Stimulated activated CD8-positive, alpha-beta memory T cell treated with anti-CD3 and anti-CD28 coated beads, Interleukin-4, amount 100 ng/mL, for 48 hours (primary cell): Measurements from ENCODE around the gene SH3D21.
A peak's percentile ranks its signal among the peaks of the same experiment; 100 is the strongest.

Experiments
- DNase-seq: peaks from one replicate; pipeline ENCODE4 v3.0.0-alpha.2; 2020

The SH3D21 gene

DNA sequence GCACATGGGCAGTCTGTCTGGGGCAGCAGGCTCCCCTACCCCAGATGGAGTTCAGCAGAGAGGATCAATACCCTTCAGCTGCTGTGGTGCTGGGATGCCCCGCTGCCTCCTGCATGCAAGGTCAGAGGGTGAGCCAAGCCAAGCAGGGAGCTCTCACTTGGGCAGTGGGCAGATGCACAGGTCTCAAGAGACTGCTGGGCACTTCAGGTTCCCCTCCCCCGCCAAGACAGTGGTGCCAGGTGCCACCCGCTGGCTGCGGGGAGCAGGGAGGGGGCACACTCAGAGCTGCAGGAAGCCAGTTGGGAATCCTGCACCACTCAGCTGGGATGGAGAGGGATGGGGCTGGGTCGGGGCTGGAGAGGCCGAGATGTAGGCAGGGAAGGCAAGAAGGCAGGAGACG is 33.0 kb downstream of the SH3D21 start:
- DNase-seq = no peak

DNA sequence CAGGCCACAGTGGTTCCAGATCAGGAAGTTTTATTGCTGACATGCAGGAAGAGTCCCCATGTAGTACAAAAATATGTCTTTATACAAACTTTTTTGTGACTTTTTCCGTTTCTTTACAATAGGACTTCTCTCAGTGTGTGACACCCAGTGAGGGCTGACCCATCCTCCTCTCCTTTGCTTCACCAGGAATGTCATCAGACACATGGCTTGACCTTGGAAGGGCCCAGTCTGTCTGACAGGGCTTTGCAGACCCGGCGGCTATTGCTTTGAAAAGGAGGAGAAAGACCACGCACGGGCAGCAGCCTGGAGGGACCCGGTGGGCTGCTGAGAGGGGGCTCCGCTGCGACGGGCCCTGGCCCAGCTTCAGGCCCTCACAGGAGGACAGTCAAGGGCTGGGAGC is 33.4 kb downstream of the SH3D21 start:
- DNase-seq = no peak

DNA sequence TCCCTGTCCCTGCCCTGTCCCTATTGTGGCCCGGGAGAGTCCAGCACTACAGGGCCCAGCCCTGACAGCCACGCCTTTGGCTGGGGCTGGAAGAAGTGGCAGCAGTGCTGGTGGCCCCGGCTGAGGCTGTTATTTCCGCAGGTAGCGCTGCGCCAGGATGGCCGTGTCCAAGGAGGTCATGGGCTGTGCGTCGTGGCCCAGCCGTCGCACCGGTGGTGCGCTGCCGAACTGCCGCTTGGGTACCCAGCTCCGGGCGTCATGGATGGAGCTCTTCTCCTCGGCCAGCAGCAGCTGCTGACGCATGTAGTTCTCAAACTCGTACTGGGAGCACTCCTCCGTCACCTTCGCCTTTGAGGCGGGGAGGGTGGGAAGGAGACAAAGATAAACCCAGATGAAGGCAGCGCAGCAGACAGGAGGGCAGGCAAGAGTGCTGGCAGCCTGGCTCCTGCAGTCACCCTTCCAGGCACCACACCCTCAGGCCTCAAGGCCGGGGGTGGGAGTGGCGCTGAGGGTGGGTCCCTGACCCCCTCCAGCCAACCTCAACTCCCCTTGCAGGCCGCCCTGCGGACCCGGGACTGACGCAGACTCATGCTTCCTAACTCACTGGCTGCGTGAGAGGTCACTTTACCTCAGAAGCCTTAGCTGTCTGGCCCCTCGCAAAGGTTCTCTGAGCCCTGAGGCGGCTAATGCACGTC is 35.6 kb downstream of the SH3D21 start:
- no peak for DNase-seq

- peak; percentile 71 for DNase-seq
These were observed 36.4 kb downstream of the SH3D21 start for GRCh38 chr1:36342426-36343185.

- no peak for DNase-seq
These were observed 37.7 kb downstream of the SH3D21 start for GRCh38 chr1:36343651-36344394.

DNA sequence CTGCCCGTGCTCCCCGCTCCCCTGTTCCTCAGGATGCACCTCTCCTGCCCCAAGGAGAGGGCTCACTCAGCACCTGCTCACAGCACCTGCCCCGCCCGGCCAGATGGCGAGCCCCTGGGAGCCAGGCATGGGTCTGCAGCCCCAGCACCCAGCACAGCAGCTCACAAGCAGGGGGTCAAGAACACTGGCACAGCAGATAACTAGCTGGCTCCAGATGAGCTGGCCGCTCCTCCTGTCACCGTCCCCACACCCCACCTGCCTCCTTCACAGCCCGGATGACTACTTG is 38.2 kb downstream of the SH3D21 start:
- no peak for DNase-seq

DNA sequence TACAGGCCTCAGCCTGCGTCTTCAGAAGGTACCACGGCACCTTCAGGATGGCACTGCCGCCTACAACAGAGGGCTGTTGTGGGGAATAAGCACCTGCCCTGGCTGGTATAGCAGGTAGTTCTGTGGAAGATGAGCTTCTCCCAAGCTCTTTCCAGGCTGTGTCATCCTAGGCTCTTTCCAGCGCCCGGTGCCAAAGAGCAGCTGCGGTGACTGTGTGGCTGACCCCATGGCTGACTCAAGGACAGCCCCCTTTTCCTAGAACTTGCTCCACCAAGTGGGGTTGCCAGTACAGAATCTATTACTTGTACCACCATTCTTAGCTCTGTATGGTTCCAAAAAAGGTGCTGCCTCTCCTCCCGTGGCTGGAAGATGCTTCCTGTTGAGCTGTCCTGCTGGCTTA is 39.2 kb downstream of the SH3D21 start:
- no peak for DNase-seq

DNA sequence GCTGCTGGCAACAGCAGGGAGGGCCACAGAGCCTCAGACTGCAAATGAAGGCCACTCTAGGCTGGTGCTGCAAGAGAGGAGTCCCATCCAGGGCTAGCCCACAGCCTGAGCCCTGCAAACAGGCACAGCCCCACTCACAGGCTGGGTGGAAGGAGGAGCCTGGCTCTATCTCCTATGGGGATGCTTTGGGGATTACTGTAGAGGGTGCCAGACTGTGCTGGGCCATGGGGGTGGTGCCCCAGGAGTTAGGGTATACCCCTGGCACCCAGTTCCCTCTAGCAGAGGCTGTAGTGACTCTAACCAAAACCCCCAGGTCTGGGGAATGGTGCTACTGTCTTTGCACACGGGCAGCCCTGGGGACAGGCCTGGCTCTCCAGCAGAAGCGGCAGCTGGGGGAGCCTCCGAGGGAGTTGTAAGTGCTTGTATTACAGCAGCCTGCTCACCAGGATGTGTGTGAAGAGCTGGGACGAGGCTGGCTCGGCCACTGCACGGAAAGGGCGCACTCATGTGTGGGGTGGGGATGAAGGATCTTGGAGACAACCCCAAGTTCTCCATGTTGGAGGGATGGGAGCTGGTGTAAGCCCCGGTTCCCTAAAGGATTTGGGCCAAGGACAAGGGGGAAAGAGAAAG is 40.7 kb downstream of the SH3D21 start:
- DNase-seq = no peak

DNA sequence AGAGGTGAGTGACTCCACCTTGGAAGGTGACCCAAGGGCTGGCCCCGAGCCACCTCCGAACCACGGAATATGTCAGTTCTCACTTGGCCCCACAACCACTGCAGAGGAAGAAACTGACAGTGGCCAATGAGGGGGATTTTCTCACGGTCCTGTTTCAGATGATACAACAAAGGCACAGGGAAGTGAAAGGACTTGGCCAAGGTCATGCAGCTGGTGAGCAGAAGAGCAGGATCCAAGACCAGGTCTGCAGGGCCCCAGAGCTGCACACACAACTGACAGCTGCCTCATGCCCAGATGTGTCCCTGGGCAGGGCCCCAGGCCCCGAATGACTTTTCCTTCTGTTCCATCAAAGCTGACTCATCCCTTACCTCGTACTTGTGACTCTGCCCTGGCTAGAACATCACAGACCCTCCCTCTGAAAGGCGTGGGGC is 43.1 kb downstream of the SH3D21 start:
- no peak for DNase-seq

DNA sequence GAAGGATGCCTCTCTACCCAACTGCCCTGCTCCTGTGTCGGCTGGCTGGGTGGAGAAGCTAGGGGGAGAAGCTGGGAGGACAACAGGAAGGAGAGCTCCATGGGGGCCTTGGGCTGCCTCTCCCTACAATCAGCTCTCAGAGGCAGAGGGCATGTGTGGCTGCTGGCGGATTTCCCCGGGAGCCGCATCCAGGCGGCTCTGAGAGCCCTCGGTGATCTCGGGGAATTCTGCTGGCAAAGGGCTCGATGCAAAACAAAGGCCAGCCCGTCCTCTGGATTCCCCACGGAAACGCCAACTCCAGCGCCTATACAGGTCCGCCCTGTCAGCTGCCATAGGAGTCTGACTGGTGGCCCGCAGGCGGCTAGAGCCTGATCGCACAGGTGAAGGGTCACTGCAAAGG is 43.7 kb downstream of the SH3D21 start:
- no peak for DNase-seq

DNA sequence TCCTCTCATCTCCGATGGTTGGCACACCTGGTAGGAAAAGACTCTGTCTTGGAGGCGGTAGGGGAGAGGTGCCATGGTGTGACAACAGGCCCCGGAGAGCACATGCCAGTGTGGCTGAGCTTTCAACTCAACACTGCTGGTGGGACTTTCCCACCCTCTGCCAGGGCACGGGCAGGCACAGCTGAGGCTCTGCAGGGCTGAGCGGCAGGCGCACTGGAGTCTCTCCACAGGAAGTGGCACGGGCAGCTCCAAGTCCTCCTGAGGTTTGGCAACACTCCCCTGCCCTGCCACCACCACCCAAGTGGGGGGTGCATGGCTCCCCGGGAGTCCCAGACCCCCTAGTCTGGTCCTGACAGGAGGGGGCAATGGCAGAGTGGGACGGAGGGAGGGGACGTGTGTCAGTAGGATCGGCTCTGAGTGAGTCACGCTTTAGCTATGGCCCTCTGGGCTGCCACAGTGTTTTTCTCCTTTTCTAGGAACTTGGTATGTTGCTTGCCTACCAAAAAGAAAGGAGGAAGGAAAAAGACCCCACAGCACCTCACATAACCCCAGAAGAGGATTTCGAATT is 44.6 kb downstream of the SH3D21 start:
- DNase-seq = peak; percentile 49

GRCh38 chr1:36351227-36351977 is 45.2 kb downstream of the SH3D21 start:
- no peak for DNase-seq

- no peak for DNase-seq
These were observed 46.1 kb downstream of the SH3D21 start for GRCh38 chr1:36352125-36352909.

- DNase-seq = no peak
These were observed 47.0 kb downstream of the SH3D21 start for GRCh38 chr1:36352910-36353878.

- DNase-seq = no peak
These were observed 48.3 kb downstream of the SH3D21 start for GRCh38 chr1:36354486-36354885.

DNA sequence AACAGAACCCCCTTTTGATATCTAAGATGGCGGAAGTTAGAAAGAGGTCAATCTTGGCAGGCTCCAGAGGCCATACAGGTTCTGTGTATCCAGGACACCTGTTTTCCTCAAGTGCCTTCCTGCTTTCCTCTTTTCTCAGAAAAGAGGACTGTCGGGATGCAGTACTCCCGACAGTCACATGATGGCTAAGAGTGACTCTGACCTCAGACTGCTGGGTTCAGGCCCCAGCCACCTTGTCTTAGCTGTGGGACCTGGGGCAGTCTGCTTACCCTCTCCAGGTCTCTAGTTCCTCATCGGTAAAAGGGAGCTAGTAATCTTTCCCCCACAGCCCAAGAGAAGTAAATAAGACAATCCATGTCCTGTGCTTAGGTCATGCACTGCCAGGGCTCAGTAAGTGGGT is 49.6 kb downstream of the SH3D21 start:
- DNase-seq = no peak

DNA sequence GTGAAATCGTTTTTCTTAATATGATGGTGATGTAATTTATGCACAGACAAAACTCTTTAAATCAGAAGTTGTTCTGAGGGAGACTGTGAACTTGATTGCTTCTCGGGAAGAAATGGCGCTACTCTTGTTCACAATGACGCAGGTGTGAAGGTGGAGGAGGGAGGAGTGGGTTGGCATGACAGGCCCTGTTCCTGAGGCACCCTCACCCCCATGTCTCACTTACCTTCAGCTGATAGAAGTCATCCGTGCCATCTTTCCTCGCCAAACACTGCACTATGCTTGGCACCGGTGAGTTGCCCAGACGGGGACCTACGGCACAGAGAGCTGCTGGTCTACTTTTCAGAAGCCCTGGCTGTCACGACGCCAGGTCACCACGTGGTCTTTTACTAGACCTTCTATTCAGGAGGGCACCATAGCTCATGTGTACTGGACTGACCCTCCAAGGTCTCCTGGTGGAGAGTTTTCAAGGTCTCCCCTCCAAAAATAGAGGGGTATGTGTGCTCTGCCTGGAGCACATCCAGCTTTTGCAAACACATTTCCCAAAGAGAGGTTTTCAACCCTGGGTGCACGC is 52.4 kb downstream of the SH3D21 start:
- DNase-seq = no peak

DNA sequence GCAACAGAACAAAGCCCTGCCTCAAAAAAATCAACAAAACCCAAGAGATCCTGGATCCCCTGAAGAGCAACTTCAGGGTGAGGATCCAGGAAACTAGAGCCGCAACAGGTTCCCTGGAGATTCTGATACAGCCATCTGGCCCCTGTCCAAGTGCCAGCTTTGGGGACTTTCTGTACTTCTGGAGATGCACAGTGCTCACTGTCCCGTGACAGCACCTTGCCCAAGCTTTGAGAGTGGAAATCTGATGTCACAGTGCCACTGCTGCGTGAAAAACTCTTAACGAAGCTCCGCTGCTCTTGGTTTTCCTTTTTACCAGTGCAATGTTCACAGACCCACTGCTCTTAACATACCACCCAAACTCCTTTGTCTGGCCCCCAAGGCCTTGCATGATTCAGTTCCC is 53.2 kb downstream of the SH3D21 start:
- no peak for DNase-seq

- DNase-seq = no peak
These were observed 53.9 kb downstream of the SH3D21 start for GRCh38 chr1:36359911-36360550.

DNA sequence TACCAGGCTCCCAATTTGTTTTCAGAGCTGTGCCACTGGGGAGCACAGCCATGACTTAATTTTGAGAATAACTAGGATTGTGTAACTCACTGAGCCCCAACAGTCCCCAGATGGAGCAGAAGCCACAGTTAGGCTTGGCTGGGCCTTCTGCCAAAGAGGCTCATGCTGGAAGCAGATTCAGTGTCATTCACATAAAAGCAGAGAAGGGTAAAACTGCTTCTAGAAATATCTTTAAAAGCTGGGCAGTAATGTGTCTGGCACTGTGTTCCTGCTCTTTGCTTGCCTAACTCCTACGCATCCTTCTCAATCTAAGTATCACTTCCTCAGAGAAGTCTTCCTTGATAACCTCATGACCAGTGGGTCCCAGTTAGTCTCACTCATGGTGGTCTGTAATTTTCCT is 59.2 kb downstream of the SH3D21 start:
- no peak for DNase-seq
